SHP77 treated with DMSO at 0.1 percent for 48 hours (cell line): ENCODE measurements around the gene COASY.

Source experiments
- DNase-seq: peaks from one replicate; lab custom pipeline; 2025; lab: John Stamatoyannopoulos, UW

The COASY gene

GRCh38 chr17:42613699-42614295 is 51.8 kb downstream of the COASY start:
- DNase-seq, result no peak
